PC-3 (cell line): ENCODE results near the gene POLR2L. TPM values are rescaled to one million over a fixed set of nuclear protein-coding genes. Genes with fewer than 3 reads are reported as not detected.

Experiments
- ATAC-seq: fragments of 200-7000 bp; cut with Tn5 transposase; 2 replicates; pipeline ENCODE4 v1.9.1; 2020; ENCODE audit warnings: mild to moderate bottlenecking, moderate library complexity
- BruUV-seq: library from RNA; stranded (reverse); fragments of 400-500 nt; replicated peaks from 2 replicates; lab custom pipeline; 2021; lab: Mats Ljungman, UMichigan
- CTCF ChIA-PET: fragments of 300-600 bp; sonication (Branson Sonifier 250); formaldehyde crosslinking; loops from one replicate; lab custom pipeline; 2022; ENCODE audit warnings: antibody characterized with exemption; lab: Charles Lee
- POLR2A ChIA-PET: fragments of 300-600 bp; sonication (Branson Sonifier 250); formaldehyde crosslinking; loops from one replicate; lab custom pipeline; 2022; ENCODE audit warnings: antibody characterized with exemption; ENCODE audit not compliant: unreplicated experiment; lab: Charles Lee
- DNase-seq: peaks from one replicate; pipeline ENCODE4 v3.0.0-alpha.2; 2015
- H2AFZ ChIP-seq: fragments of 300-600 bp; sonication (generic); 2 replicates; pipeline ENCODE4 v1.6.0; 2016; ENCODE audit warnings: antibody characterized with exemption, low read length
- H3F3A ChIP-seq: fragments of 300-600 bp; sonication (generic); one replicate; pipeline ENCODE4 v1.6.0; 2017; ENCODE audit warnings: antibody characterized with exemption, low read length, control low read depth, mild to moderate bottlenecking; ENCODE audit not compliant: unreplicated experiment
- H3K27ac ChIP-seq: fragments of 300-600 bp; sonication (generic); 2 replicates; pipeline ENCODE4 v1.5.1; 2016; ENCODE audit warnings: mild to moderate bottlenecking, low read length
- H3K27me3 ChIP-seq: fragments of 300-600 bp; sonication (generic); 2 replicates; pipeline ENCODE4 v1.6.1; 2016; ENCODE audit warnings: low read length, mixed read lengths
- H3K36me3 ChIP-seq: fragments of 300-600 bp; sonication (generic); 2 replicates; pipeline ENCODE4 v1.6.1; 2016; ENCODE audit warnings: low read depth, mixed run types, low read length, mixed read lengths
- H3K4me1 ChIP-seq: fragments of 300-600 bp; sonication (generic); 2 replicates; pipeline ENCODE4 v1.5.1; 2016; ENCODE audit warnings: low read length; ENCODE audit not compliant: insufficient read depth
- H3K4me2 ChIP-seq: fragments of 300-600 bp; sonication (generic); 2 replicates; pipeline ENCODE4 v1.6.0; 2016; ENCODE audit warnings: low read length
- H3K4me3 ChIP-seq: fragments of 300-600 bp; sonication (generic); 2 replicates; pipeline ENCODE4 v1.5.1; 2016; ENCODE audit warnings: mild to moderate bottlenecking, low read length, mixed read lengths
- H3K79me2 ChIP-seq: fragments of 300-600 bp; sonication (generic); 2 replicates; pipeline ENCODE4 v1.6.1; 2017; ENCODE audit warnings: low read length, mixed read lengths
- H3K9ac ChIP-seq: fragments of 300-600 bp; sonication (generic); 2 replicates; pipeline ENCODE4 v1.6.0; 2016; ENCODE audit warnings: mild to moderate bottlenecking, low read length
- H3K9me2 ChIP-seq: fragments of 300-600 bp; sonication (generic); replicated peaks from 2 replicates; pipeline ENCODE4 v1.6.1; 2016; ENCODE audit warnings: mixed run types, low read length, mixed read lengths
- H3K9me3 ChIP-seq: fragments of 300-600 bp; sonication (generic); 2 replicates; pipeline ENCODE4 v1.6.1; 2016; ENCODE audit warnings: low read length, mixed read lengths
- H4K20me1 ChIP-seq: fragments of 300-600 bp; sonication (generic); 2 replicates; pipeline ENCODE4 v1.6.1; 2016; ENCODE audit warnings: low read length, mixed read lengths
- CTCF ChIP-seq: fragments of 300-600 bp; sonication (generic); conservative IDR thresholded peaks from 2 replicates; pipeline ENCODE4 v1.5.1; 2017; ENCODE audit warnings: antibody characterized with exemption, low read depth, mild to moderate bottlenecking, low read length
- EZH2 ChIP-seq: fragments of 300-600 bp; sonication (generic); IDR thresholded peaks from one replicate; pipeline ENCODE4 v1.6.1; 2017; ENCODE audit warnings: antibody characterized with exemption, mild to moderate bottlenecking, low read length; ENCODE audit not compliant: unreplicated experiment
- EZH2phosphoT487 ChIP-seq: fragments of 300-600 bp; sonication (generic); IDR thresholded peaks from 2 replicates; pipeline ENCODE4 v1.6.1; 2018; ENCODE audit warnings: mild to moderate bottlenecking, antibody characterized with exemption, low read length, borderline replicate concordance
- intact Hi-C: fragments of 100-400 bp; cut with micrococcal nuclease; formaldehyde crosslinking; loops from 2 replicates; pipeline ENCODE4 v1.9.0; 2023
- total RNA-seq: library from RNA; depleted of rRNA; stranded (reverse); fragments of >200 nt; gene quantifications from 2 replicates; pipeline ENCODE4 v1.2.3, GENCODE V29; 2014

POLR2L gene
- total RNA-seq, 1 experiment from 2014 or later, result 1,148 TPM

DNA sequence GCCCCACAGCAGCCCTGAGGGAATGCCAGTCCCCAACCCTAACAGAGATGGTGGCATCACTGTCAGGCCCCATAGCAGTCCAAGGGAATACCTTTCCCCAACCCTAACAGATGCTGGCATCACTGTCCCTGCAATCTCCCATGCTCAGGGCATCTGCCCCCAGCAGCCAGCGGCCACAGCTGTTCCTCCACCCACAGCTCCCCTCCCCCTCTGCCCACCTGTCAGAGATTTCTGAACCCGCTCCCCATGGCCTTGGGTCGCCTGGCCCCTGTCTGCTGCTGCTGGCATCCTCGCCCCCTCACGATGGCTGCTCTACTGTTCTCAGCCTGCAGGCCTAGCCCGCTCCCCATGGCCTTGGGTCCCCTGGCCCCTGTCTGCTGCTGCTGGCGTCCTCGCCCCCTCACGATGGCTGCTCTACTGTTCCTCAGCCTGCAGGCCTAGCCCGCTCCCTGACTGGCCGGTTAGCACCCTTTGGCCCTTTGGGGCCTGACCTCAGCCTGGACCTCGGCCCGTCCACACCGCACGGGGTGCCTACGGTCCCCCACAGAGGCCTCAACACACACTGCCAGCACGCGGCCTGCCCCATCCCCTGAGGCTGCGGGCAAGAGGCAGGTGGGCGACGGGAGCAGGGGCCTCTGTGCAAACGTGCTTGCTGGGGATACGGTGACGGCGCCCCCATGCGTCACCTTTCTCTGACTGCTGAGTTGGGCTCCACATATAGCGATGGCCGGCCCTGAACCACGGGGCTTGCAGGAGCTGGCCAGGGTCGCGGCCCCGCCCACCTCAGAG is 47.6 kb upstream of the POLR2L start:
- no peaks in the 10 kb centered on the region for H4K20me1 ChIP-seq
- H3F3A ChIP-seq, result no peaks in the 10 kb centered on the region
- H3K27me3 ChIP-seq, result no peaks in the 10 kb centered on the region
- ChIA-PET POLR2A (no interaction called here), CTCF (no interaction called here)
- H3K9me2 ChIP-seq, result no peaks in the 10 kb centered on the region
- H3K27ac ChIP-seq, result no peak overlapping the region
- no peaks in the 10 kb centered on the region for H3K9me3 ChIP-seq
- no peak overlapping the region for H2AFZ ChIP-seq
- TF ChIP-seq EZH2, result no peak
- TF ChIP-seq CTCF, result no peak
- no peak for TF ChIP-seq EZH2phosphoT487
- no peak overlapping the region for H3K4me2 ChIP-seq
- no peak overlapping the region for H3K4me3 ChIP-seq
- H3K9ac ChIP-seq, result no peak overlapping the region
- no TSS peak for BruUV-seq
- DNase-seq, result no peak
- no peak for ATAC-seq
- H3K79me2 ChIP-seq, result no peaks in the 10 kb centered on the region
- intact Hi-C loops, result no loop called here
- no peaks in the 10 kb centered on the region for H3K4me1 ChIP-seq
- H3K36me3 ChIP-seq, result peaks cover 6% of the 10 kb centered on the region; the same call in 1 of the 2 replicates

- Histone ChIP-seq H3K9me2 (no peaks in the 10 kb centered on the region), H3K4me2 (no peak overlapping the region), H3K27me3 (no peaks in the 10 kb centered on the region), H2AFZ (no peak overlapping the region), H3K9me3 (no peaks in the 10 kb centered on the region), H3F3A (no peaks in the 10 kb centered on the region), H3K9ac (no peak overlapping the region), H3K36me3 (peaks cover 6% of the 10 kb centered on the region; the same call in 1 of the 2 replicates), H3K4me3 (no peak overlapping the region), H4K20me1 (no peaks in the 10 kb centered on the region), H3K27ac (no peak overlapping the region), H3K79me2 (no peaks in the 10 kb centered on the region), H3K4me1 (no peaks in the 10 kb centered on the region)
- ChIA-PET CTCF (no interaction called here), POLR2A (no interaction called here)
- no TSS peak for BruUV-seq
- intact Hi-C loops, result no loop called here
- no peak for DNase-seq
- TF ChIP-seq EZH2phosphoT487, result no peak
- TF ChIP-seq EZH2, result no peak
- ATAC-seq, result no peak
Observed at GRCh38 chr11:889257-889656, 46.9 kb upstream of the POLR2L start.

- no peaks in the 10 kb centered on the region for H3K79me2 ChIP-seq
- H3K27me3 ChIP-seq, result no peaks in the 10 kb centered on the region
- H3K9me3 ChIP-seq, result no peaks in the 10 kb centered on the region
- H3K9me2 ChIP-seq, result no peaks in the 10 kb centered on the region
- no peak overlapping the region for H3K4me3 ChIP-seq
- H3K36me3 ChIP-seq, result peaks cover 6% of the 10 kb centered on the region; the same call in 1 of the 2 replicates
- no peaks in the 10 kb centered on the region for H3F3A ChIP-seq
- intact Hi-C loops, result no loop called here
- no peak overlapping the region for H3K27ac ChIP-seq
- no peak overlapping the region for H3K9ac ChIP-seq
- POLR2A ChIA-PET, result no interaction called here
- H3K4me1 ChIP-seq, result no peaks in the 10 kb centered on the region
- no peak for DNase-seq
- H3K4me2 ChIP-seq, result no peak overlapping the region
- no peak overlapping the region for H2AFZ ChIP-seq
- ATAC-seq, result no peak
- CTCF ChIA-PET, result no interaction called here
- no TSS peak for BruUV-seq
- H4K20me1 ChIP-seq, result no peaks in the 10 kb centered on the region
- no peak for TF ChIP-seq CTCF
- TF ChIP-seq EZH2phosphoT487, result no peak
- TF ChIP-seq EZH2, result no peak
Observed at GRCh38 chr11:888310-889212, 46.2 kb upstream of the POLR2L start.
